Thoracic aorta (tissue), 2 donors: Measurements from ENCODE around the gene LRMDA. TPM values are rescaled to one million over a fixed set of nuclear protein-coding genes. Genes with fewer than 3 reads are reported as not detected.

ENCODE experiments used
- ATAC-seq: fragments of 150-250 bp; one replicate; pipeline ENCODE4 v1.8.0; 2017; ENCODE audit warnings: low read depth; ENCODE audit not compliant: insufficient number of reproducible peaks, low FRiP score
- DNase-seq: peaks from one replicate; pipeline ENCODE4 v3.0.0-alpha.2; 2020; ENCODE audit warnings: low spot score
- H3K27ac ChIP-seq, 2 donors: fragments of 200-600 bp; sonication (generic); 1 replicate in 1 of 2; 2 replicates in 1 of 2; pipeline ENCODE4 v1.5.1; 2016; ENCODE audit warnings: mild to moderate bottlenecking in 2 of 2, moderate library complexity in 2 of 2
- H3K27me3 ChIP-seq: fragments of 200-600 bp; sonication (generic); replicated peaks from 2 replicates; pipeline ENCODE4 v1.6.0; 2016; ENCODE audit warnings: mild to moderate bottlenecking; ENCODE audit not compliant: insufficient read depth
- H3K36me3 ChIP-seq: fragments of 200-600 bp; sonication (generic); one replicate; pipeline ENCODE4 v1.5.1; 2016
- H3K4me1 ChIP-seq, 2 donors: fragments of 200-600 bp; sonication (generic); 1 replicate in 1 of 2; 2 replicates in 1 of 2; pipeline versions ENCODE4 v1.5.1 to v1.6.0; 2016; ENCODE audit warnings: low read depth in 2 of 2, mild to moderate bottlenecking in 1 of 2; ENCODE audit not compliant: control insufficient read depth in 1 of 2
- H3K4me3 ChIP-seq: fragments of 200-600 bp; sonication (generic); 2 replicates; pipeline ENCODE4 v1.5.1; 2016; ENCODE audit warnings: mild to moderate bottlenecking
- H3K9me3 ChIP-seq: fragments of 200-600 bp; sonication (generic); 2 replicates; pipeline ENCODE4 v1.5.1; 2016
- CTCF ChIP-seq: fragments of 200-600 bp; sonication (generic); IDR thresholded peaks from one replicate; pipeline ENCODE4 v1.5.1; 2019; ENCODE audit warnings: antibody characterized with exemption
- total RNA-seq, 2 donors: library from RNA; depleted of rRNA; stranded (reverse); fragments of >200 nt; gene quantifications; one replicate each; pipeline versions ENCODE4 v1.1.0 to v1.2.3, GENCODE V29; 2016

Gene LRMDA
- total RNA-seq, 2 donors from 2014 or later: 8.3 to 36.6 TPM

GRCh38 chr10:75396631-75397495, 34.6 kb upstream of the LRMDA start:
- peak overlapping the region; percentile 47 to 99 for H3K27ac ChIP-seq
- no peaks in the 10 kb centered on the region for H3K9me3 ChIP-seq
- no peaks in the 10 kb centered on the region for H3K27me3 ChIP-seq
- peaks cover 5% of the 10 kb centered on the region for H3K36me3 ChIP-seq
- peaks cover 0 to 19% of the 10 kb centered on the region in 2 donors for H3K4me1 ChIP-seq
- ATAC-seq: no peak
- H3K4me3 ChIP-seq: peak overlapping the region; percentile 84
- no peak for TF ChIP-seq CTCF
- no peak for DNase-seq

GRCh38 chr10:75397496-75398199, 33.8 kb upstream of the LRMDA start:
- no peaks in the 10 kb centered on the region for H3K9me3 ChIP-seq
- no peak for DNase-seq
- H3K27ac ChIP-seq: peak overlapping the region; percentile 47 to 99
- no peak for ATAC-seq
- peaks cover 5% of the 10 kb centered on the region for H3K36me3 ChIP-seq
- H3K4me1 ChIP-seq: peaks cover 0 to 19% of the 10 kb centered on the region in 2 donors
- peak overlapping the region; percentile 84 for H3K4me3 ChIP-seq
- H3K27me3 ChIP-seq: no peaks in the 10 kb centered on the region
- TF ChIP-seq CTCF: no peak

- no peak for DNase-seq
- Histone ChIP-seq H3K9me3 (no peaks in the 10 kb centered on the region), H3K36me3 (peaks cover 5% of the 10 kb centered on the region), H3K27me3 (no peaks in the 10 kb centered on the region), H3K4me1 (peaks cover 0 to 19% of the 10 kb centered on the region in 2 donors), H3K27ac (peak overlapping the region; percentile 31 to 99), H3K4me3 (peak overlapping the region; percentile 84)
- ATAC-seq: no peak
- TF ChIP-seq CTCF: no peak
These were observed 33.2 kb upstream of the LRMDA start for GRCh38 chr10:75398200-75398691.

GRCh38 chr10:75398692-75399460, 32.5 kb upstream of the LRMDA start:
- H3K36me3 ChIP-seq: peaks cover 5% of the 10 kb centered on the region
- no peak for TF ChIP-seq CTCF
- H3K27ac ChIP-seq: peak overlapping the region; percentile 31 to 99
- H3K4me3 ChIP-seq: peak overlapping the region; percentile 84
- peaks cover 0 to 21% of the 10 kb centered on the region in 2 donors for H3K4me1 ChIP-seq
- H3K9me3 ChIP-seq: no peaks in the 10 kb centered on the region
- DNase-seq (no peak), ATAC-seq (no peak)
- H3K27me3 ChIP-seq: no peaks in the 10 kb centered on the region
